Measurements from ENCODE around the gene CARS2.
"Not testable (repeated sequence)": the region's sequence is repeated elsewhere in the genome, so short reads cannot be mapped to it uniquely, and the experiment has no call there.

CARS2 gene

DNA sequence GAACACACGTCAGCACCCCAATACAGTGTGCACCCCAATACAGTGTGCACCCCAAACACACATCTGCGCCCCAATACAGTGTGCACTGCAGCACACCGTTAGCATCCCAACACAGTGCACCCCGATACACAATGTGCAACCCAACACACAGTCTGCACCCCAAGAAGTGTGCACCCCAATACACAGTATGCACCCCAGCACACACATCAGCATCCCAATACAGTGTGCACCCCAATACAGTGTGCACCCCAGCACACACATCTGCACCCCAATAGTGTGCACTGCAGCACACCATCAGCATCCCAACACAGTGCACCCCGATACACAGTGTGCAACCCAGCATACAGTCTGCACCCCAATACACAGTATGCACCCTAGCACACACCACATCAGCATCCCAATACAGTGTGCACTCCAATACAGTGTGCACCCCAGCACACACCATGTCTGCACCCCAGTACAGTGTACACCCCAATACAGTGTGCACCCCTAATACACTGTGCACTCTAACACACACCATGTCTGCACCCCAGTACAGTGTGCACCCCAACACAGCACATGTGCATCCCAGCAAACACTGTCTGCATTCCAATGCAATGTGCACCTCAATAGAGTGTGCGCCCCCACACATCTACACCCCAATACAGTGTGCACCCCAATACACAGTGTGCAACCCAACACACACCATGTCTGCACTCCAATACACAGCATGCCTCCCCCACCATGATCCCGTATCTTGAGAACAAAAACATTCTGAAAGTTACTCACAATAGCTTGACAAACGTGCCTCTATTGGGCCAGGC lies 855 bp upstream of the CARS2 start:
- no peak for DNase-seq

DNA sequence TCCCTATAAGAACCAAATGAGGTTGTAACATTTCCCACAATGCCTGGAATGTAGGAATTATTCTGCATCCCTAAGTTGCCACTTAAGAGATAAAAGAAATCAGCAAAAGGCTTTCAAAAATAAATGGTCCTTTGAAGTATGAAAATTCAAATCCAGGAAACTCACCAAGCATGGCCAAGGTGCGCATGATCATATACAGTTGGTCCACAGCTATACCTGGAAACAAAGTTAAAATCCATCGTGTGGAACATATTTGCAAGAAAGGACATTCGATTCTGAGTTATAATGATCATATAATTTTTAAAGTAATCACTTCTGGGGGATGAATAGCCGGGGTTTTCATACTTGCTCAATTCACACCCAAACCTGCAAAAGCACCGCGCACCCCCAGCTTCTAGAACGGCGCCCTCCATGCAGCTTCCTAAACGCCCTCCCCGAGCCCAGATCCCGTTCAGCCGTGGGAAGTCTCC lies 525 bp downstream of the CARS2 start:
- no peak for DNase-seq

DNA sequence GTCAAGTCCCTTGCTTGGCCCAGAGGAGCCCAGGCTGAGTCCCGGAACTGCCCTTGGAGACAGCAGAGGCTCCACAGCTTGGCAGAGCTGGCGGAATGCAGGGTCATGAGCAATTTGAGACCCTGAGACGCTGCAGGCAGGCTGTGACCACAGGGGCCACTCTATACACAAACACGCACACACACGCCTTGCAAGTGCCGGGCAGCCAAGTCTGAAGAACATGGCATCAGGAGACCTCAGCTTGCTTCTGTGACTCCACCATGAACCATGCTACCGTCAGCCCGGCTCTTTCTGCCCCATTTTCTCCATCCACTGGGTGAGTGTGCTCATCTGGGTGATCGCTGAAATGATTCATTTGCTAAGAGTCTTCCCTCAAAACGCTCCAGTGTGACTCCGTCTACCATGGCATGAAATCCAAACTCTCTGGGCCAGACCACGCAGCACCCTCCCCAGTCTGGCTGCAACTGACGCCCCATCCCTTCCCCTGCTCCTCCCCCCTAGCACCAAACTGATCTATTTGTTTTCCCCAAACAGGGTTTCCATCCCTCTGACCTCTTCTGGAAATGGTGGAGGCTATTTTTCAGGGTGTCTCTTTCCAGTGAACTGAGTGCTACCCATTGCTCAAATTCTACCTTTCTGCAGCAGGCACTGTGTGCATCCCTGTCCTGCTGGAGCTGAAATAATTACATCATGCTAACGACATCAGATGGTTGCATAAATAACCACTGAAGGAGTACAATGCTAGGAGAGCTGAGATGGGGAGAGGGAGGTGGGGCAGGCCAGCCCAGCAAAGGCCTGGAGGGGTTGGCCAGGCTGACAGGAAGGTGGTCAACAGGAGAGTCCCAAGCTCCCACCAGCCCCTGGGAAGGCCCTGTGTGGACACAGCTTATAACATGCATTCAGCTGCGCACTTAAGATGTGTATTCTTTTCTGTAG lies 3.1 kb downstream of the CARS2 start:
- no peak for DNase-seq

DNA sequence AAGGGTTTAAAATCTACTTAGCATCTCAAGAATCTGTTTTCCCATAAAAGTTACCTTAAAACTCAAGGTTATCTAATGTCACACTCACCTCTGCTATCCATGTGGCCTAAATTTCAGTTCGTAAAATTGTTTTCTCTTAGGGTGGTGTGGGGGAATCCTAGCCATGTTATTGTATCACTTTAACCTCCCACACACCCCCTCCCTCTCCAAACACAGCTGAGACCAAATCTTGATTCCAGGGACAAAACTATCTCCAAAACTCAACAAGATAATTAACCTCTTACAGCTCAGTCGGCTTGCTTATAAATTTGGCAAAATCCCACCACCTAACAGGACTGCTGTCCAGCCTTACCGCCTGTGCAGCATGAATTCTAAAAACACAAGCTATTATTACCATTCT lies 3.8 kb downstream of the CARS2 start:
- no peak for DNase-seq

DNA sequence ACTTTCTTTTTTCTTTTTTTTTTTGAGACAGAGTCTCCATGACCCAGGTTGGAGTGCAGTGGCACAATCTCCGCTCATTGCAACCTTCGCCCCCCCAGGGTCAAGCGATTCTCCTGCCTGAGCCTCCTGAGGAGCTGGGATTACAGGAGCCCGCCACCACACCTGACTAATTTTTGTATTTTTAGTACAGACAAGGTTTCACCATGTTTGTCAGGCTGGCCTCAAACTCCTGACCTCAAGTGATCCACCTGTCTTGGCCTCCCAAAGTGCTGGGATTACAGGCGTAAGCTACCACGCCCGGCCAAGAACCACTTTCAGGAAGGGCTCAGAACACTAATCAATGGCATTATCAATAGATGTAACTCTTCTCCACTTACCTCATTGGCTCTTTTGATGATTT lies 4.9 kb downstream of the CARS2 start:
- not testable (repeated sequence) for DNase-seq

DNA sequence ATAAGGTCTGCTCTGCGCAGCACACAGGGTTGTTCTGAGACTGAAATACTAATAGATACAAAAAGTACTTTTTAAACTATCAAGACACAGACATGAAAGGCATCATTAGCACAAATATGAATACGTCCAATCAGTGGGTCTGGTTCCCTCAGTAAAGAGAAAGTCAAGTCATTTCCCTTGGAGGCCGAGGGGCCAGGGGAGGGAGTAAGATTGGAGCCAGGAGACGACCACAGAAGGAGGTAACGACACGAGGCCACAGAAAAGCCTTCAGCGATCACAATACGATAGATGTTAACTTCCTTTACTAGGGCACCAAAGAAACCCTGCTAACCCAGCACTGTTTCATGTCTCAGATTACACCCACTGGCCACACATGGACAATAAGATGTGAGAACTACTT lies 5.3 kb downstream of the CARS2 start:
- DNase-seq = no peak

DNA sequence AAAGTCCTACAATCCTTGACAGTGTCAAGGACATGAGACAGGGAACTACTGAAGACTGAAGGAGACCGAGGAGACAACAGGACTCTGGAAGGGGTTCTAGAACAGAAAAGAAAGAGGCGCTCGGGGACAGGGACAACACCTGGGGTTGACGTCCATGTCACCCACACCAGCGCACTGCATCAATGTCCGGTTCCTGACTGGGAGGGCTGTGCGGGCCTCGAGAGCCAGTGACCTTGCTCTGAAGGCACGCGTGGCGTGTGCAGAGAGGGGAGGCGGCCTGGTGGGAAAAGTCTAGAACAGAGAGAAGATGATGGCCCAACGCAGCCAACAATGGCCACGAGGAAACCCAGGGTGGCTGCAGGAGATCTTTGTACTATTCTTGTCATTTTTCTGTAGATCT lies 5.7 kb downstream of the CARS2 start:
- no peak for DNase-seq

DNA sequence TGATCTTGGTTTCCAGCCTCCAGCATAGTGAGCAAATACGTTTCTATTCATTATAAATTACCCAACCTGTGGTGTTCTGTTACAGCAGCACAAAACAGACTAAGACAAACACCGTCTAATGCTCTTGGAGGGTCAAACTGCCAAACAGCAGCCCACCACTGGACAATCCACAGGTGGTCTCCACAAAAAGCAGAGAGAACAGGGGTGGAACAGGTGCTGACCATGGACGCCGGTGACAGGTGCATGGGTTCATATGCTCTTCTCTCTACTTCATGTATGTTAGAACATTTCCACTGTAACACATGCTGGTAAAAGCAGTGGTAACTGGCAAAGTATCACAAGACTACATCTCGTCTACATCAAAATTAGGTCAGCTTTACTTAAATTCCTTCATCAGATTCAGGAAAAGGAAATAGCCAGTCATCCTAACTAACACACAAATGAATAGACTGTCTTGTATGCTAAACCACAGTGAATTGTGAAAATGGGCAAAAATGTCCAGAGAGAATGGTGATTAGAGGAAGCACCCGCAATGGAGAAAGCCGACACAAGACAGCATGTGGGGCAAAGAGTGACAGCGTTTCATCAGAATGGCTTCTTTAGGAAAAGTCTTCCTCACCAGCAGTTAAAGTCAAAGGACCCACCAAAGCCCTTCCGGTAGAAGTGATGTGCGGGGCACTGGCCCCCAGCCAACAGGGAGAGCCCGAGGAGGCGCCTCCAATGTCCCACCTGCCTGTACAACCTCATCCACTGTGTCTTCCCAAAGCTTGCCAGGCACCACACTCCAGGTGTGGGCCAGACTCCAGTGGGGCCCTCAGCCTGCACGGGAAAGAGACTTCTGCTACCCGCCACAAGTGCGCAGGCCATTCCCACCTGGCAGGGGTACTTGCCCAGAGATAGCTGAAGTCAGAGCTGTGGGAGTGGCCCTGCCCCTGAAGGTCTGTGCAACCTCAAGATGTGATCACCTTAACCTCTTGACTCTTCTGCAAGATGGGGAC lies 6.5 kb downstream of the CARS2 start:
- DNase-seq = no peak

DNA sequence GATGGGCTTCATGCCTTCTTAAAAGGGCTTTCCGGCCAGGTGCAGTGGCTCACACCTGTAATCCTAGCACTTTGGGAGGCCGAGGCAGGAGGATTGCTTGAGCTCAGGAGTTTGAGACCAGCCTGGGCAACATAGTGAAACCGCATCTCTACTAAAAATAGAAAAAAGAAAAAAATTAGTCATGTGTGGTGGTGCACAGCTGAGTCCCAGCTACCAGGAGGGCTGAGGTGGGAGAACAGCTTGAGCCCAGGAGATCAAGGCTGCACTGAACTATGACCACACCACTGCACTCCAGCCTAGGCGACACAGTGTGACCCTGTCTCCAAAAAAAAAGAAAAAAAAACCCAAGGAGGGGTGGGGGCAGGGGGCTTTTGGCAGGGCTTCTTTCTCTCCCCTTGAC lies 7.2 kb downstream of the CARS2 start:
- no peak for DNase-seq

DNA sequence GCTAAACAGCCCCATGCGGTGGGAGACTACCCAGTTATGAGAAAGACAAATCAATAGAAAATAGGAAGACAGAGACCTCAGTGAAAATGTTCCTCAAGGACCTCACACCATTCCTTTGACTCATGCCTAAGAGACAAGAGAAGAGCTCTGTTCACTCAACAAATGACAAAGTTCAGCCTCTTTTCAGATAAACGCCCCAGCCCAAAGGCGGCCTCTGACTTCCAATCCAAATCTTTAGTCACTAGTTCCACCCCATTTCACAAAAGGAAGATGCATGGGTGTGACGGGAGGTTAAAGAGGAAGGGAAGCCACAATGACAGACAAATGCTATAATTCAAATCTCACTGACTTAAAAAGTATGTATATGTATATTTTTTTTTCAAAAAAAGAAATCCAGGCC lies 8.1 kb downstream of the CARS2 start:
- DNase-seq = no peak

DNA sequence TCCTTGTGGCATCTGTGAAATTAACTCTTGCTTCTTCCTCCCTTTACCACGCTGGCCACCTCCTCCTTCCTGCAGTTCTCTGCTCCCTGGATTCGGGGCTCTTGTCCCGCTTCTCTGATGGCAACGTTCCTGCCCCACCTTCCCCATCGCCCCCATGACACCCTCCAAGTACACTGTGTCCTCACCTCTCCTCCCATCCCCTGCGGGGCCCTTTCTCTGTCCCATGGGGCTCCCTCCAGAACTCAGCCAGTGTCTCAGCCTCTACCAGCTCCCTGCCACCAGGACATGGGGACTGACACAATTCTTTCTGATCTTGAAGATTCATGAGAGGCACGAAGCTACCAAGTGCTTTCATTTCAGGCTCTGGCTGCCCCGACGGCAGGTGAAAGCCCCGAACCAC lies 9.1 kb downstream of the CARS2 start:
- DNase-seq = no peak

DNA sequence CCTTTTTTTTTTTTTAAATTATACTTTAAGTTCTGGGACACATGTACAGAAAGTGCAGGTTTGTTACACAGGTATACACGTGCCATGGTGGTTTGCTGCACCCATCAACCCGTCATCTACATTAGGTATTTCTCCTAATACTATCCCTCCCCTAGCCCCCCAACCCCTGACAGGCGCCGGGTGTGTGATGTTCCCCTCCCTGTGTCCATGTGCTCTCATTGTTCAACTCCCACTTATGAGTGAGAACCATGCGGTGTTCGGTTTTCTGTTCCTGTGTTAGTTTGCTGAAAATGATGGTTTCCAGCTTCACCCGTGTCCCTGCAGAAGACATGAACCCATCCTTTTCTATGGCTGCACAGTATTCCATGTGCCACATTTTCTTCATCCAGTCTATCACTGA lies 10.1 kb downstream of the CARS2 start:
- DNase-seq = not testable (repeated sequence)

DNA sequence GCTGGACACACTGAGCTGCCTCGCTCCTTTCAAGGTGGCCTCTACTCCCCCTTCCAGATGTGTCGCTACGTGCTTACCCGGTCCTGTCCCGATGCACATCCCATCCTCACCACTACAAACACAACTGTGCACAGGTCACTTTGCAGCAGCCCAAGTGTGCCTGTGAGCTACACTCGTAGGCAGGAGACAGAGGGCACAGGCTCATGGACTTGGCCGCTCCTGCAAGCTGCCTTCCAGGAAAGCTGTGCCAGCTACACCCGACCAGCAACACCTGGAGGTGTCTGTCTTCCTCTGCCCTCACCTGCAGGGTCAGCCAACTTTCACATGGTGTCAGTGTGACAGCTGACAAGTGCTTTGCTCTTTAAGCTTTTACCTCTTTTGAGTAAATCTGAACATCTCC lies 15.4 kb downstream of the CARS2 start:
- no peak for DNase-seq

DNA sequence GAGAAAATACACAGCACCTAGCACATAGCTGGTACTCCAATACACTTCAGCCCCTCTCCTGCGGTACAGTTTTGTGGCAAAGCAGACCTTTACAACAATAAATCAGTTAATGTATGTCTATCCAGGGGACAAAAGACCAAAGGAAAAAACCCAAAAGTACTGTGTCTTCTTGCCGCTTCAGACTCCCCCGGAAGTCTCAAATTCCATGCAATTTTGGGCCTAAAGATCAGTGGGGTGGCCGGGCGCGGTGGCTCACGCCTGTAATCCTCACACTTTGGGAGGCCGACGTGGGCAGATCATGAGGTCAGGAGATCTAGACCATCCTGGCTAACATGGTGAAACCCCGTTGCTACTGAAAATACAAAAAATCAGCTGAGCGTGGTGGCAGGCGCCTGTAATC lies 16.2 kb downstream of the CARS2 start:
- no peak for DNase-seq

DNA sequence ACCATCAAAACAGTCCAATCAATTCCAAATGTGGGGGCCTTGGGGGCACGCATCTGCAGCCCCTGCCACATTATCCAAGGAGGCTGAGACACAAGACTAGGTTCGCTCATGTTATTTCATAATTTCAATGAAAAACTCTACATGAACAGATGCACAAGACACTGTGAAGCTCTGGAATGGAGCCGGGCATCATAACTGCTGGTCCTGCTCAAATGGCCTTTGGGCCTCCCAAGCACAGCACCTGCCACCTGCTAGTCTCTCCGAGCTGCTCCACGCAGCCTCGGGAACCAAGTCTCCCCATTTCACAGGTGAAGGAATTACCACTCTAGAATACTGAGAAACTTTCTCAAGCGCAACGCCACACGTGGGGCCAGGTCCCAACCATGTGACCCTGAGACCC lies 16.9 kb downstream of the CARS2 start:
- DNase-seq = no peak

DNA sequence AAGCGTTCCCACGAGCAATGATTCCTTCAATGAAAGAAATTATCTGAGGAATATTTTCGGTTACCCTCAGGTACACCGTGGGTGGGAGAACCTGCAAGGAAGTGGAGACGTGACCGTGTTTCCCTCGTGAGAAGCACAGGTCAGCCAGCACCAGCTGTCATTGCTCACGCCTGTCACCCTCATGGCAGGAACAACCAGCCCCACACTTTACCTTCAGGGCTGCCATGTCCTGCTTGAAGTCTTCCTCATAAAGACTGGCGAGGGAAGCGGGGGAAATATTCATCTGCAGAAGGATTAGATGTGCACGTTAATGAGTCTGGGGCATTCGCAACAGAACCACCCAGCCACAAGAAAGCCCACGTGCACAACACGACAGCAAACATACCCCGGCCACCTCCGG lies 18.2 kb downstream of the CARS2 start:
- no peak for DNase-seq

DNA sequence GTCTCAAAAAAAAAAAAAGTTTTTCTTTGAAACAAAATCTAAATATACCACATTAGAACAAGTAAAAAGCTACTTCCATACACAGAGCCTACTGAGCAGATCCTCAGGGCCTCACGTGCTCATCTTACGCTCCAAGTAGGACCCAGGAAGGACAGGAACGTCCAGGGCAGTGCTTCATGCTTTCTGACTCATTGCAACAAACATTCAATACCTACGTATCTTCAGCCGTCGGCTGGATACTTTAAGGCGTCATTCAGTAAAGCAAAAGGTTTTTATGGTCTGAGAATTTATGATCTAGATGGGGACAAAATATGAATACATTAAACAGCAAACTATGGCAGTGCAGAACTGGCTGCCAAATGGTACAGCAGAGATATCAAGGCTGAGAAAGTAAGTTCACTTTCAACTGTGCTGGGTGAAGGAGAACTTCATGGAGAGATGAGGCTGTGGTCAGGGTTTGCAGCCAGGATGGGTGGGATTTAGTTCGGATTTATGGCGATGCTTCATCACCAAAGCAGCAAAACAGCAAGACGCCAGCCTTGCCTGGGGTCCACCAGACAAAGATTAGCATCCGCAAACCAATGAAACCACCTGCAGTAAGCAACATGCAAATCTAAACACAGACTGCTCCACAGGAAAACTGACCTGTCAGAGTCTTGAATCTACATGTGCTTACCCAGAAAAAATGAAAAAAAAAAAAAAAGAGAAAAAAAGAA lies 20.5 kb downstream of the CARS2 start:
- DNase-seq = no peak

DNA sequence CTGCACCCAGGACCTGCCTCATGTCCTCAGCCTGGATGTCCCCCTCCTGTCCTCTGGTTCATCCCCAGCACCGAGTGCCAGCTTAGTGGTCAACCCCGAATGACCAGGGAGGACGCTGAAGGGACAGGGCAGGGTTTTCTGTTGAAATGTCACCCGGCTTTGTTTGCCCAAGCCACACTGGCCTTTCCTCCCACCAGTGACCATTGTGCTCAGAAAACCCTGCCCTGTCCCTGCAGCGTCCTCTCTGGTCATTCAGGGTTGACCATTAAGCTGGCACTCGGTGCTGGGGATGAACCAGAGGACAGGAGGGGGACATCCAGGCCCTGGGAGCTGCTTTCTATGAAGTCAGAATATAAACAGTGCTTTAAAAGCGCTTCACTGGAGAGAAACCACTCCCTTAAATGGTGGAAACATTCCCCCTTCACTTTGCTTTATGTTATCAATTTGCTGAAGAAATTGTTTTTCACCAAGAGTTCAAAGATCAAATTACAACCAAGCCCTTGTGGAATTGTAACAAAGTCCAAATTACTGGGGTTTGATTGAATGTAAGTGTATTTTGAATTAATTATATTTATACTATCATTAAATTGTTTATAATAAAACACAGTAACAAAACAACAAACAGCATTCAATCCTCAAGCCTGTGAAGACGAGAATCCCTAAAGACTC lies 21.4 kb downstream of the CARS2 start:
- no peak for DNase-seq

DNA sequence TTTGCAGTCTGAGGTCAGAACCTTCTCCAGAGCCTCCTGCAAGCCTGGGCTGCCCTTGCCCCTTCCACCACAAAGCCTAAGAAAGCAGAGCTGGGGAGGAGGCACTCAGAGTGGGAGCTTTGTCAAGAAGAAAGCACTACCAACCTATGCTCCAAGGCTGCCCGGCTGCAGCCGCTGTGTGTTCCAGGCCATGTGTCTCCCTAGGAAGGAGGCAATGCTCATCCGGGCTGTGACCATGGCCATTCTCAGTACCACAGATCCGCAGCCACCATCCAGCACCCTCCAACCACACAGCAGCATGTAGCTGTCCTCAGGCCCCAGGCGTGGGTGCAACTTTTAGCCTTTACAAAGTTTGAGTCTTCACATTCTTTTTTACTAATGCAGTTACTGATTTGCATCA lies 22.0 kb downstream of the CARS2 start:
- DNase-seq = no peak

DNA sequence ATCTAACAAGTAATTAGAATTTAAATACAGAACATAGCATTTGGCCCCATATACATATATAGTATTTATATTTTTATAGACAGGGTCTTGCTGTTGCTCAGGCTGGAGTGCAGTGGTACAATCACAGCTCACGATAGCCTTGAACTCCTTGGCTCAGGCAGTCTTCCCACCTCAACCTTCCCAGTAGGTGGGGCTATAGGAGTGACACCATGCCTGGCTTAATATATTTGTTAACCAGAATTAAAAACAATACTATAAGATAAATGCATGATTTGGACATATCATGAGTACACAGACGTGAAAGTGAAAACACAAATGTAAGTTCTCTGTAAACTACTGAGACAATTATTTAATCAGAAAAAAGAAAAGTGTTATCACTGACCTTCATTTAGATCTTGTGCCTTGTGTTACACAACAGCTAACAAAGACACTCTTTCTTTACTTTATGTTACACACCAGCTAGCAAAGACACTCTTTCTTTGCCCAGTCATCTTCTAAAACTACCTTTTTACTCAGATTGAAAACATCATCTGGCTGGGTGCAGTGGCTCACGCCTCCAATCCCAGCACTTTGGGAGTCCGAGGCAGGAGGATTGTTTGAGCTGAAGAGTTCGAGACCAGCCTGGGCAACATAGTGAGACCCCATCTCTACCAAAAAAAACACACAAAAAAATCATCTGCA lies 22.6 kb downstream of the CARS2 start:
- no peak for DNase-seq

DNA sequence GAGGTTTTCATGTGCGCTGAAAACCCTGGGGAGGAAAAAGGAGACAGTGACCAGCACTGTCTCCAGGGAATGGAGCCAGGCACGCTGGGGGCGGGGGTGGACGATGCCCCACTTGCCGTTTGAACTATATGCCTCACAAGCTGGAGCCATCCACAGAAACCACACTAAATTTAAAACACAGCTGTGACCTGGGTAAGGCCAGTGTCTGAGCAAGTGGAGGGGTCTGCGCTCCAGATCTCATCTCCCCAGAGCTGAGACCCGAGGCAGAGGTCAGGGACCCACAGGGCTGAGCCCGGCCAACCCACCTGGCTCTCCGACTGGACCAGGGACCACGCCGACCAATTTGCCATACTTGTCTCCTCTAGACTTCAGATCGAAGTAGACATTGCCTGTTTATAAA lies 23.2 kb downstream of the CARS2 start:
- DNase-seq = no peak

Measured in effector CD8-positive, alpha-beta T cell (primary cell).